Endothelial cell of umbilical vein (primary cell): ENCODE results near the gene STX11. TPM values are rescaled to one million over a fixed set of nuclear protein-coding genes. Genes with fewer than 3 reads are reported as not detected.

Experiments
- BruUV-seq: library from RNA; stranded (reverse); fragments of 400-500 nt; replicated peaks from 2 replicates; lab custom pipeline; 2021; lab: Mats Ljungman, UMichigan
- CTCF ChIA-PET: fragments of 300-600, 350-600 bp; sonication (Branson Sonifier 250); formaldehyde crosslinking; loops from one replicate; lab custom pipeline; 2021; ENCODE audit warnings: antibody characterized with exemption, inconsistent platforms; lab: Charles Lee
- POLR2A ChIA-PET: fragments of 300-600, 350-600 bp; sonication (Branson Sonifier 250); formaldehyde crosslinking; loops from one replicate; lab custom pipeline; 2021; ENCODE audit warnings: antibody characterized with exemption, inconsistent platforms; lab: Charles Lee
- DNase-seq: peaks from one replicate; pipeline ENCODE4 v3.0.0-alpha.2; 2011; ENCODE audit warnings: low read depth, low spot score
- FAIRE-seq: peaks from 2 replicates; lab custom pipeline; 2011; peaks lifted over from hg19 to GRCh38; lab: Jason Lieb, UNC
- H2AFZ ChIP-seq: 2 replicates; pipeline ENCODE4 v1.6.0; 2012; ENCODE audit warnings: low read depth, low read length, control low read depth, inconsistent platforms
- H3K27ac ChIP-seq: 2 replicates; pipeline ENCODE4 v1.5.1; 2011; ENCODE audit warnings: low read depth, mild to moderate bottlenecking, control low read depth, low read length, moderate library complexity; ENCODE audit not compliant: insufficient read depth
- H3K27me3 ChIP-seq, 2 experiments: 2 replicates each; pipeline versions ENCODE4 v1.6.0 to v1.6.1; 2011; ENCODE audit warnings: low read length in 2 of 2, mixed read lengths in 1 of 2; ENCODE audit not compliant: control insufficient read depth in 2 of 2, insufficient read depth in 2 of 2
- H3K36me3 ChIP-seq, 2 experiments: 2 replicates in 1 of 2; 3 replicates in 1 of 2; pipeline ENCODE4 v1.5.1; 2011; ENCODE audit warnings: low read length in 2 of 2, mild to moderate bottlenecking in 1 of 2, moderate library complexity in 1 of 2; ENCODE audit not compliant: control insufficient read depth in 2 of 2, insufficient read depth in 2 of 2; ENCODE audit errors: extremely low read depth in 1 of 2
- H3K4me1 ChIP-seq: 3 replicates; pipeline ENCODE4 v1.5.1; 2011; ENCODE audit warnings: mild to moderate bottlenecking, low read length; ENCODE audit not compliant: control insufficient read depth, insufficient read depth; ENCODE audit errors: extremely low read depth
- H3K4me2 ChIP-seq: 2 replicates; pipeline ENCODE4 v1.6.1; 2011; ENCODE audit warnings: low read length, control low read depth, mixed read lengths; ENCODE audit not compliant: insufficient read depth
- H3K4me3 ChIP-seq, 3 experiments: fragments of 200-600 bp in 1 of 3; sonication (generic), shearing (Covaris generic) in 1 of 3; replicated peaks in 1 of 3; 2 replicates each; pipeline ENCODE4 v1.5.1; 2011 to 2016; ENCODE audit warnings: control low read depth in 3 of 3, low read length in 3 of 3, mild to moderate bottlenecking in 2 of 3, inconsistent platforms in 1 of 3, low read depth in 1 of 3, moderate library complexity in 1 of 3; ENCODE audit not compliant: insufficient read depth in 1 of 3
- H3K79me2 ChIP-seq: 2 replicates; pipeline ENCODE4 v1.6.0; 2012; ENCODE audit warnings: low read length, inconsistent platforms; ENCODE audit not compliant: control insufficient read depth, insufficient read depth
- H3K9ac ChIP-seq: replicated peaks from 2 replicates; pipeline ENCODE3; 2011; ENCODE audit warnings: low read length, control low read depth; ENCODE audit not compliant: insufficient read depth; ENCODE audit errors: extremely low read depth
- H3K9me1 ChIP-seq: replicated peaks from 3 replicates; pipeline ENCODE4 v1.6.0; 2011; ENCODE audit warnings: mild to moderate bottlenecking, low read length; ENCODE audit not compliant: control insufficient read depth, insufficient read depth; ENCODE audit errors: extremely low read depth
- H3K9me3 ChIP-seq: replicated peaks from 2 replicates; pipeline ENCODE4 v1.5.1; 2012; ENCODE audit warnings: low read length, inconsistent platforms; ENCODE audit not compliant: control insufficient read depth, insufficient read depth
- H4K20me1 ChIP-seq: replicated peaks from 2 replicates; pipeline ENCODE3; 2011; ENCODE audit warnings: mild to moderate bottlenecking, low read length; ENCODE audit not compliant: control insufficient read depth, insufficient read depth; ENCODE audit errors: extremely low read depth
- EZH2 ChIP-seq: IDR thresholded peaks from 2 replicates; pipeline ENCODE4 v1.6.1; 2012; ENCODE audit warnings: borderline replicate concordance, low read depth, mild to moderate bottlenecking, moderate library complexity, low read length, inconsistent platforms; ENCODE audit not compliant: severe bottlenecking
- FOS ChIP-seq: IDR thresholded peaks from 2 replicates; pipeline ENCODE4 v1.6.1; 2011; ENCODE audit warnings: mild to moderate bottlenecking, low read length, moderate library complexity, borderline replicate concordance; ENCODE audit not compliant: insufficient read depth
- GATA2 ChIP-seq: IDR thresholded peaks from 2 replicates; pipeline ENCODE4 v1.7.0; 2011; ENCODE audit warnings: low read depth, mild to moderate bottlenecking, moderate library complexity, mixed read lengths, low read length; ENCODE audit not compliant: insufficient read length, insufficient read depth
- JUN ChIP-seq: IDR thresholded peaks from 2 replicates; pipeline ENCODE4 v1.6.1; 2011; ENCODE audit warnings: borderline replicate concordance, low read depth; ENCODE audit not compliant: insufficient read length, insufficient read depth
- MYC ChIP-seq: IDR thresholded peaks from one replicate; pipeline ENCODE4 v1.6.1; 2011; ENCODE audit warnings: mild to moderate bottlenecking, low read depth, low read length
- POLR2A ChIP-seq: IDR thresholded peaks from 2 replicates; pipeline ENCODE4 v1.6.1; 2012; ENCODE audit warnings: low read depth, mild to moderate bottlenecking, control low read depth, low read length
- POLR2AphosphoS5 ChIP-seq: IDR thresholded peaks from 2 replicates; pipeline ENCODE4 v1.6.1; 2012; ENCODE audit warnings: low read depth, mild to moderate bottlenecking, control low read depth, low read length, moderate library complexity; ENCODE audit not compliant: insufficient read depth
- dilution Hi-C: fragments of 300-500 bp; cut with MboI; formaldehyde crosslinking; loops from one replicate; pipeline ENCODE4 v1.15.0; 2019; ENCODE audit warnings: low sequenced_read_pairs; ENCODE audit not compliant: extremely low pct_ligation_motif_present
- intact Hi-C: fragments of 100-400 bp; cut with micrococcal nuclease; formaldehyde crosslinking; loops from one replicate; pipeline ENCODE4 v1.10.0; 2022
- polyA plus RNA-seq, 4 experiments: library from polyadenylated mRNA; depleted of rRNA in 3 of 4; stranded (reverse) in 3 of 4; unstranded in 1 of 4; fragments of >200 nt; gene quantifications; 2 replicates each; pipeline versions ENCODE4 v1.2.1 to v1.2.3, GENCODE V29; 2011 to 2012; ENCODE audit warnings: missing spikeins in 1 of 4
- total RNA-seq: library from RNA; stranded (reverse); gene quantifications from 2 replicates; pipeline ENCODE4 v1.2.3, GENCODE V29; 2021
- TF ChIP-seq, protein P1 (sequence below): IDR thresholded peaks from 2 replicates; pipeline ENCODE4 v1.6.1; 2011; ENCODE audit not compliant: insufficient read depth, insufficient read length
- TF ChIP-seq, protein P2 (sequence below), 2 donors: IDR thresholded peaks; 1 replicate in 1 of 2; 2 replicates in 1 of 2; pipeline ENCODE4 v1.5.1; 2011; ENCODE audit warnings: low read length in 2 of 2, mild to moderate bottlenecking in 2 of 2, moderate library complexity in 2 of 2, control low read depth in 1 of 2, inconsistent platforms in 1 of 2, low read depth in 1 of 2; ENCODE audit not compliant: insufficient read depth in 1 of 2; ENCODE audit errors: extremely low read depth in 1 of 2

STX11 gene
- total and polyA plus RNA-seq, 2 donors (not counting 3 experiments of a cell fraction or from before 2014, with no cell fraction given): 4.7 to 8.9 TPM

DNA sequence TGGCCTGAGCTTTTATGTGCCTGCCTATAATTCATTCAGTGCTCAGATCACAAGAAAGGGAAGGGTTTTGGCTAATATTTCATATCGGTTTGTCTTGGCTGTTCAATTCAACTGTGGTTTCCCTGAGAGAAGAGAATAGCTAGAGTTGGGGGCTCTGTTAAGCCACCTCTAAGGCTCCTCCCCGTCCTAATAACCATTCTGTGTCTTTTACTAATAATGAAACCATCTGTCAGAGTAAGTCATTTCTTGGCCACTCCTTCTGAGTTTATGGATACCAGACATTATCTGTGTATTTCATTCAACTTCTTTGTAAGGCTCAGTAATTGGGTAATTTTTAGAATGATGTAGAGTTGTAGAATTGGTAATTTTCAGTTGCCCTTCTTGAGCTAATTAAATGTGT, 5.2 kb downstream of the STX11 start:
- CTCF ChIA-PET: interaction anchor here (2.8 kb wide), 1 partner anchor 51 kb away, joined by 11 read pairs; no protein-coding TSS in a partner anchor
- DNase-seq (no peak), FAIRE-seq (no peak)
- Histone ChIP-seq H2AFZ (no peak overlapping the region), H3K27me3 (no peaks in the 10 kb centered on the region), H3K36me3 (no peaks in the 10 kb centered on the region), H3K9ac (no peak overlapping the region), H3K9me3 (no peaks in the 10 kb centered on the region), H3K9me1 (no peaks in the 10 kb centered on the region), H3K27ac (no peak overlapping the region), H3K4me3 (no peak overlapping the region), H4K20me1 (no peaks in the 10 kb centered on the region), H3K4me2 (no peak overlapping the region), H3K4me1 (peaks cover 43% of the 10 kb centered on the region), H3K79me2 (peaks cover 4% of the 10 kb centered on the region)
- TF ChIP-seq EZH2 (no peak), MYC (no peak), POLR2AphosphoS5 (no peak), POLR2A (no peak), FOS (no peak), GATA2 (no peak), JUN (no peak)
- TF ChIP-seq, protein P1, sequence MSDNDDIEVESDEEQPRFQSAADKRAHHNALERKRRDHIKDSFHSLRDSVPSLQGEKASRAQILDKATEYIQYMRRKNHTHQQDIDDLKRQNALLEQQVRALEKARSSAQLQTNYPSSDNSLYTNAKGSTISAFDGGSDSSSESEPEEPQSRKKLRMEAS: no peak
- TF ChIP-seq, protein P2, sequence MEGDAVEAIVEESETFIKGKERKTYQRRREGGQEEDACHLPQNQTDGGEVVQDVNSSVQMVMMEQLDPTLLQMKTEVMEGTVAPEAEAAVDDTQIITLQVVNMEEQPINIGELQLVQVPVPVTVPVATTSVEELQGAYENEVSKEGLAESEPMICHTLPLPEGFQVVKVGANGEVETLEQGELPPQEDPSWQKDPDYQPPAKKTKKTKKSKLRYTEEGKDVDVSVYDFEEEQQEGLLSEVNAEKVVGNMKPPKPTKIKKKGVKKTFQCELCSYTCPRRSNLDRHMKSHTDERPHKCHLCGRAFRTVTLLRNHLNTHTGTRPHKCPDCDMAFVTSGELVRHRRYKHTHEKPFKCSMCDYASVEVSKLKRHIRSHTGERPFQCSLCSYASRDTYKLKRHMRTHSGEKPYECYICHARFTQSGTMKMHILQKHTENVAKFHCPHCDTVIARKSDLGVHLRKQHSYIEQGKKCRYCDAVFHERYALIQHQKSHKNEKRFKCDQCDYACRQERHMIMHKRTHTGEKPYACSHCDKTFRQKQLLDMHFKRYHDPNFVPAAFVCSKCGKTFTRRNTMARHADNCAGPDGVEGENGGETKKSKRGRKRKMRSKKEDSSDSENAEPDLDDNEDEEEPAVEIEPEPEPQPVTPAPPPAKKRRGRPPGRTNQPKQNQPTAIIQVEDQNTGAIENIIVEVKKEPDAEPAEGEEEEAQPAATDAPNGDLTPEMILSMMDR (IDR thresholded peaks at IDR 0.05; ENCODE audit: extremely low read depth in 1 of 2, insufficient read depth in 1 of 2, low read depth in 1 of 2, low read length in 2 of 2): no peak
- dilution Hi-C loops (no loop called here), intact Hi-C loops (loop anchor here (5.0 kb wide), 1 partner anchor 192 kb away; no protein-coding TSS in a partner anchor)
- POLR2A ChIA-PET: no interaction called here
- BruUV-seq: no TSS peak
